ENCODE data around the gene LURAP1L. TPM values are rescaled to one million over a fixed set of nuclear protein-coding genes. Genes with fewer than 3 reads are reported as not detected.

The LURAP1L gene
- total RNA-seq, 4 donors from 2014 or later = 9.1 to 19.8 (median 15.1) TPM

GRCh38 chr9:12790001-12790400 is 15.2 kb downstream of the LURAP1L start:
- TF ChIP-seq CTCF (IDR thresholded peaks at IDR 0.05) = no peak
- no peak for TF ChIP-seq POLR2A (IDR thresholded peaks at IDR 0.05)
- intact Hi-C loops (cut with DNase I; ENCODE audit: low total_unique reads) = no loop called here
- no peak for DNase-seq (ENCODE audit: low spot score in 2 of 2)
- no peak overlapping the region for H3K4me3 ChIP-seq (ENCODE audit: low read depth, poor library complexity, severe bottlenecking)

- TF ChIP-seq CTCF (IDR thresholded peaks at IDR 0.05) (no peak), POLR2A (IDR thresholded peaks at IDR 0.05) (no peak)
- WGBS, 2 donors = 34 to 41% methylated on average over 3 of the region's 3 CpGs
- intact Hi-C loops (cut with DNase I; ENCODE audit: low total_unique reads) = no loop called here
These were observed 16.1 kb downstream of the LURAP1L start for GRCh38 chr9:12790883-12791282.

GRCh38 chr9:12794101-12794799 is 19.4 kb downstream of the LURAP1L start:
- intact Hi-C loops (cut with DNase I; ENCODE audit: low total_unique reads) = no loop called here
- no peak for DNase-seq (ENCODE audit: low spot score in 2 of 2)
- 62 to 63% methylated on average over 2 of the region's 2 CpGs for WGBS, 2 donors
- H3K4me3 ChIP-seq (ENCODE audit: low read depth, poor library complexity, severe bottlenecking) = no peak overlapping the region
- TF ChIP-seq CTCF (IDR thresholded peaks at IDR 0.05) (no peak), POLR2A (IDR thresholded peaks at IDR 0.05) (no peak)

More at GRCh38 chr9:12790883-12791282, 16.1 kb downstream of the LURAP1L start:
- no peak for DNase-seq (ENCODE audit: low spot score in 2 of 2)
- no peak overlapping the region for H3K4me3 ChIP-seq (ENCODE audit: low read depth, poor library complexity, severe bottlenecking)

GRCh38 chr9:12796601-12797000 is 21.8 kb downstream of the LURAP1L start:
- no peak overlapping the region for H3K4me3 ChIP-seq (ENCODE audit: low read depth, poor library complexity, severe bottlenecking)
- intact Hi-C loops (cut with DNase I; ENCODE audit: low total_unique reads) = no loop called here
- no peak for TF ChIP-seq CTCF (IDR thresholded peaks at IDR 0.05)
- TF ChIP-seq POLR2A (IDR thresholded peaks at IDR 0.05) = no peak
- DNase-seq (ENCODE audit: low spot score in 2 of 2) = no peak
- WGBS, 2 donors = 55 to 70% methylated on average over 1 of the region's 1 CpG

- no peak for DNase-seq (ENCODE audit: low spot score in 2 of 2)
- intact Hi-C loops (cut with DNase I; ENCODE audit: low total_unique reads) = no loop called here
- no peak overlapping the region for H3K4me3 ChIP-seq (ENCODE audit: low read depth, poor library complexity, severe bottlenecking)
- 79 to 86% methylated on average over 1 of the region's 1 CpG for WGBS, 2 donors
- no peak for TF ChIP-seq POLR2A (IDR thresholded peaks at IDR 0.05)
- TF ChIP-seq CTCF (IDR thresholded peaks at IDR 0.05) = no peak
These were observed 22.2 kb downstream of the LURAP1L start for GRCh38 chr9:12797037-12797436.

All from lower leg skin (tissue), 4 donors.